Endodermal cell (in vitro differentiated cells): ENCODE measurements around the gene IRF2BP1. TPM values are rescaled to one million over a fixed set of nuclear protein-coding genes. Genes with fewer than 3 reads are reported as not detected.

Source experiments
- DNase-seq: peaks from one replicate; pipeline ENCODE4 v3.0.0-alpha.2; 2017
- H3K27ac ChIP-seq: 2 replicates; pipeline ENCODE4 v1.5.1; 2013; ENCODE audit warnings: mild to moderate bottlenecking, low read depth, low read length, moderate library complexity
- H3K27me3 ChIP-seq: 2 replicates; pipeline ENCODE4 v1.6.1; 2013; ENCODE audit warnings: mild to moderate bottlenecking, low read length, moderate library complexity; ENCODE audit not compliant: insufficient read depth, control insufficient read depth, poor library complexity, severe bottlenecking
- H3K36me3 ChIP-seq: 2 replicates; pipeline ENCODE4 v1.7.0; 2013; ENCODE audit warnings: mild to moderate bottlenecking, low read length, moderate library complexity; ENCODE audit not compliant: control insufficient read depth, insufficient read depth
- H3K4me1 ChIP-seq: one replicate; pipeline ENCODE4 v1.7.0; 2013; ENCODE audit warnings: low read length; ENCODE audit not compliant: control insufficient read depth, insufficient read depth
- H3K4me3 ChIP-seq: 2 replicates; pipeline ENCODE4 v1.5.1; 2013; ENCODE audit warnings: mild to moderate bottlenecking, low read length, moderate library complexity
- H3K9ac ChIP-seq: 2 replicates; pipeline ENCODE4 v1.6.1; 2013; ENCODE audit warnings: mild to moderate bottlenecking, low read length, moderate library complexity; ENCODE audit not compliant: poor library complexity, severe bottlenecking; ENCODE audit errors: extremely low read depth
- H3K9me3 ChIP-seq: 2 replicates; pipeline ENCODE4 v1.6.1; 2013; ENCODE audit warnings: mild to moderate bottlenecking, low read length, moderate library complexity; ENCODE audit not compliant: control insufficient read depth
- H3K27ac Mint-ChIP-seq: 2 replicates; pipeline ENCODE4 v1.8.0; 2020; ENCODE audit warnings: mixed read lengths
- H3K27me3 Mint-ChIP-seq: 2 replicates; pipeline ENCODE4 v1.8.0; 2021; ENCODE audit warnings: mild to moderate bottlenecking, mixed read lengths; ENCODE audit not compliant: insufficient read depth
- H3K36me3 Mint-ChIP-seq: 2 replicates; pipeline ENCODE4 v1.8.0; 2020; ENCODE audit warnings: low read depth, mixed read lengths
- H3K4me1 Mint-ChIP-seq: 2 replicates; pipeline ENCODE4 v1.8.0; 2020; ENCODE audit warnings: mixed read lengths
- H3K4me3 Mint-ChIP-seq: 2 replicates; pipeline ENCODE4 v1.8.0; 2020; ENCODE audit warnings: mild to moderate bottlenecking, moderate library complexity, mixed read lengths
- H3K9me3 Mint-ChIP-seq: 2 replicates; pipeline ENCODE4 v1.8.0; 2020; ENCODE audit warnings: mild to moderate bottlenecking, mixed read lengths
- CTCF ChIP-seq: fragments of 200-600 bp; sonication (generic); conservative IDR thresholded peaks from 2 replicates; pipeline ENCODE4 v1.5.0; 2021; ENCODE audit warnings: antibody characterized with exemption, mild to moderate bottlenecking
- WGBS, 2 experiments: methylation state at CpG; one replicate each; pipeline versions ENCODE4 v1.1.5 to v1.1.7; 2013; ENCODE audit warnings: missing lambda C conversion rate in 2 of 2, mixed read lengths in 1 of 2; ENCODE audit not compliant: insufficient coverage in 1 of 2, insufficient read length in 1 of 2; 5-methylcytosine and 5-hydroxymethylcytosine counted together
- total RNA-seq, 2 donors: library from RNA; stranded (reverse); fragmentation: NEBNext Ultra II Directional in 1 of 2; extraction: Animal tissue kit (Norgen Biotek cat#: 25700) in 1 of 2; gene quantifications; 2 replicates in 1 of 2; 3 replicates in 1 of 2; pipeline ENCODE4 v1.2.1, GENCODE V29; 2021

IRF2BP1 gene
- total RNA-seq, 2 donors from 2014 or later: 23.8 to 30.3 TPM

- no peaks in the 10 kb centered on the region for H3K9me3 Mint-ChIP-seq
- 80% methylated on average over 2 of the region's 4 CpGs; no CpG with 5 or more reads in 1 of the 2 experiments for WGBS, 2 experiments
- H3K4me3 Mint-ChIP-seq: no peak overlapping the region
- no peak for TF ChIP-seq CTCF
- DNase-seq: no peak
- Histone ChIP-seq H3K9me3 (no peaks in the 10 kb centered on the region), H3K27ac (no peak overlapping the region), H3K27me3 (no peaks in the 10 kb centered on the region), H3K9ac (no peak overlapping the region), H3K4me3 (no peak overlapping the region), H3K36me3 (no peaks in the 10 kb centered on the region), H3K4me1 (no peaks in the 10 kb centered on the region)
- no peak overlapping the region for H3K27ac Mint-ChIP-seq
- peaks cover 3% of the 10 kb centered on the region for H3K27me3 Mint-ChIP-seq
- H3K36me3 Mint-ChIP-seq: no peaks in the 10 kb centered on the region
- H3K4me1 Mint-ChIP-seq: peaks cover 6% of the 10 kb centered on the region
Measured at GRCh38 chr19:45917421-45918091, 31.6 kb upstream of the IRF2BP1 start.

GRCh38 chr19:45913874-45914830 lies 28.2 kb upstream of the IRF2BP1 start, which contains the start of gene NANOS2:
Gene NANOS2 (minus strand): TSS chr19:45914778. CDS start chr19:45914693, 85 bp downstream.
- H3K9me3 ChIP-seq: no peaks in the 10 kb centered on the region
- no peaks in the 10 kb centered on the region for H3K27me3 ChIP-seq
- WGBS, 2 experiments: 76 to 77% methylated on average over 27 to 44 of the region's 44 CpGs
- peak; percentile 84 for TF ChIP-seq CTCF
- Mint-ChIP-seq H3K27ac (no peak within 1 kb of the TSS), H3K4me1 (no peaks in the 10 kb centered on the region), H3K9me3 (no peaks in the 10 kb centered on the region), H3K4me3 (no peak within 1 kb of the TSS), H3K27me3 (peaks cover 5% of the 10 kb centered on the region), H3K36me3 (no peaks in the 10 kb centered on the region)
- no peak within 1 kb of the TSS for H3K27ac ChIP-seq
- DNase-seq: peak; percentile 95
- no peak within 1 kb of the TSS for H3K9ac ChIP-seq
- no peaks in the 10 kb centered on the region for H3K36me3 ChIP-seq
- H3K4me1 ChIP-seq: no peaks in the 10 kb centered on the region
- H3K4me3 ChIP-seq: no peak within 1 kb of the TSS

GRCh38 chr19:45911291-45911690 lies 25.4 kb upstream of the IRF2BP1 start:
- Histone ChIP-seq H3K4me3 (no peak overlapping the region), H3K27ac (no peak overlapping the region), H3K9me3 (no peaks in the 10 kb centered on the region), H3K36me3 (no peaks in the 10 kb centered on the region), H3K9ac (no peak overlapping the region), H3K27me3 (no peaks in the 10 kb centered on the region), H3K4me1 (no peaks in the 10 kb centered on the region)
- H3K27ac Mint-ChIP-seq: no peak overlapping the region
- no peak for TF ChIP-seq CTCF
- H3K4me1 Mint-ChIP-seq: no peaks in the 10 kb centered on the region
- no peak overlapping the region for H3K4me3 Mint-ChIP-seq
- H3K9me3 Mint-ChIP-seq: no peaks in the 10 kb centered on the region
- no peaks in the 10 kb centered on the region for H3K36me3 Mint-ChIP-seq
- no peak for DNase-seq
- H3K27me3 Mint-ChIP-seq: peaks cover 5% of the 10 kb centered on the region
- 85 to 91% methylated on average over 8 of the region's 8 CpGs for WGBS, 2 experiments
